Ishikawa (cell line): ENCODE data around the gene CDX1.

Experiments used
- CEBPB ChIP-seq: IDR thresholded peaks from 2 replicates; pipeline ENCODE4 v1.6.1; 2012
- CREB1 ChIP-seq: IDR thresholded peaks from 2 replicates; pipeline ENCODE4 v1.6.1; 2012; ENCODE audit warnings: low read depth
- EGR1 ChIP-seq: IDR thresholded peaks from 2 replicates; pipeline ENCODE4 v1.6.1; 2012
- EP300 ChIP-seq: IDR thresholded peaks from 2 replicates; pipeline ENCODE4 v1.6.1; 2012; ENCODE audit warnings: borderline replicate concordance
- NFIC ChIP-seq: IDR thresholded peaks from 2 replicates; pipeline ENCODE4 v1.6.1; 2012
- RAD21 ChIP-seq: IDR thresholded peaks from 2 replicates; pipeline ENCODE4 v1.6.1; 2012; ENCODE audit warnings: low read depth
- TAF1 ChIP-seq: IDR thresholded peaks from 2 replicates; pipeline ENCODE4 v1.6.1; 2012; ENCODE audit warnings: low read depth, mild to moderate bottlenecking
- TEAD4 ChIP-seq: IDR thresholded peaks from 2 replicates; pipeline ENCODE4 v1.6.1; 2012
- YY1 ChIP-seq: IDR thresholded peaks from 2 replicates; pipeline ENCODE4 v1.6.1; 2012; ENCODE audit warnings: low read depth
- TF ChIP-seq, protein P1 (sequence below): IDR thresholded peaks from 2 replicates; pipeline ENCODE4 v1.6.1; 2012
- TF ChIP-seq, protein P2 (sequence below): IDR thresholded peaks from 2 replicates; pipeline ENCODE4 v1.6.1; 2012

DNA sequence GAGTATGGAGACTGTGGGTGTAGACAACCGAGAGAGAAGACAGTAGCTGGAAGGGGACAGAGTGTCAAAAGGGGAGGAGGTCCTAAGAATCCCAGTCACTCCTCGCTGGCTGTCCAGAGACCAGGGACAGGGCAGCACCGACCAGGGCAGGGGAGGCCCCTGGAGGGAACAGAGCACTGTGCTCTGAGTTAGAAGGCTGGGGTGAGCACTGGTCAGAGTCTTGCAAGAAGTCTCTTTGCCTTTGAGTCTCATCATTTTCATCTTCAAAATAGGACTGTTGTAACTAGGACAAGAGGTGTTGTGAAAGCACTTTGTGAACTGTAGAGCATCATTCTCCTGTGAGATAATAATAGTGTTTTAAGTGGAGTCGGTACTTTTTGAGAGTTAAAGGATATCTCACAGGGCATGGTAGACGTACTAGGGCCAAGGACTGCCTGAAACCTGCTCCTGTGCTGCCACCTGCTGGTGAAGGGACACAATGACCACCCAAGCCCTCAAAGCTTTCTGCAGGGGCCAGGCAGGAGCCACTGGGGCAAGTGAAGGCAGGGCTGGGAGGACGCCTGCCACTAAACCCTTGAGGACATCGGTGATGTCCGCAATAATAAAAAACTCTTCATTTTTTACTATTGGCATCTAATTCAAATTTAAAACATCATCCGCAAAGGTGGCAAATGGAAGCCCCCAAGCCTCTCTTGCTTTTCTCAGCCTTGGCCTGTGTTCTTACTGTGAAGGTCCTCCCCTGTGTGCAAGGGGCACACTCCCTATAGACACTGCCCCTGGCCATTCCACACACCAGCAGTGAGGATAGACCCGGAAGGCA is 51.5 kb downstream of the CDX1 start:
- TF ChIP-seq CEBPB = no peak
- peak; percentile 95 for TF ChIP-seq RAD21
- no peak for TF ChIP-seq TAF1
- no peak for TF ChIP-seq EGR1
- TF ChIP-seq, protein P1, sequence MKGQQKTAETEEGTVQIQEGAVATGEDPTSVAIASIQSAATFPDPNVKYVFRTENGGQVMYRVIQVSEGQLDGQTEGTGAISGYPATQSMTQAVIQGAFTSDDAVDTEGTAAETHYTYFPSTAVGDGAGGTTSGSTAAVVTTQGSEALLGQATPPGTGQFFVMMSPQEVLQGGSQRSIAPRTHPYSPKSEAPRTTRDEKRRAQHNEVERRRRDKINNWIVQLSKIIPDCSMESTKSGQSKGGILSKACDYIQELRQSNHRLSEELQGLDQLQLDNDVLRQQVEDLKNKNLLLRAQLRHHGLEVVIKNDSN = no peak
- TF ChIP-seq, protein P2, sequence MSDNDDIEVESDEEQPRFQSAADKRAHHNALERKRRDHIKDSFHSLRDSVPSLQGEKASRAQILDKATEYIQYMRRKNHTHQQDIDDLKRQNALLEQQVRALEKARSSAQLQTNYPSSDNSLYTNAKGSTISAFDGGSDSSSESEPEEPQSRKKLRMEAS = no peak
- TF ChIP-seq NFIC = no peak
- TF ChIP-seq EP300 = no peak
- TF ChIP-seq CREB1 = no peak
- no peak for TF ChIP-seq TEAD4
- TF ChIP-seq YY1 = no peak
